H1 (cell line): Measurements from ENCODE around the gene C2CD2L.

Source experiments
- CEBPB ChIP-seq: IDR thresholded peaks from 2 replicates; pipeline ENCODE4 v1.6.1; 2012; ENCODE audit warnings: low read depth, low read length
- CTCF ChIP-seq, 3 experiments: IDR thresholded peaks; 1 replicate in 2 of 3; 2 replicates in 1 of 3; pipeline versions ENCODE4 v1.5.1 to v1.6.1; 2011; ENCODE audit warnings: low read length in 3 of 3, mild to moderate bottlenecking in 3 of 3, inconsistent platforms in 2 of 3, low read depth in 1 of 3, moderate library complexity in 1 of 3; ENCODE audit not compliant: insufficient read depth in 1 of 3; ENCODE audit errors: control extremely low read depth in 1 of 3
- EGR1 ChIP-seq: IDR thresholded peaks from 2 replicates; pipeline ENCODE4 v1.6.1; 2011; ENCODE audit warnings: low read depth, low read length, borderline replicate concordance
- EZH2 ChIP-seq: fragments of 200-600 bp; sonication (generic); IDR thresholded peaks from 2 replicates; pipeline ENCODE4 v1.7.1; 2012; ENCODE audit warnings: low read depth, mild to moderate bottlenecking, moderate library complexity, low read length, inconsistent platforms; ENCODE audit not compliant: severe bottlenecking
- POLR2A ChIP-seq, 2 experiments: IDR thresholded peaks; 1 replicate in 1 of 2; 2 replicates in 1 of 2; pipeline ENCODE4 v1.6.1; 2011; ENCODE audit warnings: low read depth in 2 of 2, low read length in 2 of 2, mild to moderate bottlenecking in 2 of 2; ENCODE audit errors: control extremely low read depth in 1 of 2
- POLR2AphosphoS5 ChIP-seq: IDR thresholded peaks from 2 replicates; pipeline ENCODE4 v1.6.1; 2011; ENCODE audit warnings: low read depth, low read length
- RFX5 ChIP-seq: IDR thresholded peaks from 2 replicates; pipeline ENCODE4 v1.6.1; 2011; ENCODE audit warnings: low read depth, low read length, improper control_type of control experiment, borderline replicate concordance
- SIX5 ChIP-seq: IDR thresholded peaks from 2 replicates; pipeline ENCODE4 v1.6.1; 2011; ENCODE audit warnings: mild to moderate bottlenecking, low read depth, low read length
- SUZ12 ChIP-seq: fragments of 200-600 bp; sonication (generic); IDR thresholded peaks from 2 replicates; pipeline ENCODE4 v1.6.1; 2012; ENCODE audit warnings: mild to moderate bottlenecking, inconsistent platforms, low read length, moderate library complexity, mixed read lengths

- TF ChIP-seq POLR2AphosphoS5 (no peak), CTCF (IDR thresholded peaks at IDR 0.05; ENCODE audit: control extremely low read depth in 1 of 3, insufficient read depth in 1 of 3, low read depth in 1 of 3, low read length in 3 of 3) (no peak), CEBPB (no peak), RFX5 (no peak), POLR2A (IDR thresholded peaks at IDR 0.05; ENCODE audit: control extremely low read depth in 1 of 2, low read depth in 2 of 2, low read length in 2 of 2) (no peak), EZH2 (no peak), SIX5 (no peak), EGR1 (no peak), SUZ12 (no peak)
These were observed 13.5 kb downstream of the C2CD2L start for GRCh38 chr11:119120639-119121007.
